HEK293 (cell line): ENCODE measurements around the gene TLE2.

Experiments
- AEBP2 ChIP-seq: fragments of 450-650 bp; formaldehyde crosslinking; IDR thresholded peaks from 2 replicates; pipeline ENCODE4 v1.5.1; 2016; ENCODE audit warnings: missing biosample characterization, missing genetic modification characterization, borderline replicate concordance
- HIC1 ChIP-seq: fragments of 450-650 bp; formaldehyde crosslinking; IDR thresholded peaks from 2 replicates; pipeline ENCODE4 v1.5.1; 2016; ENCODE audit warnings: missing biosample characterization, missing genetic modification characterization
- INSM2 ChIP-seq: fragments of 450-650 bp; formaldehyde crosslinking; IDR thresholded peaks from 2 replicates; pipeline ENCODE4 v1.5.1; 2016; ENCODE audit warnings: missing biosample characterization, missing genetic modification characterization
- KLF8 ChIP-seq: fragments of 450-650 bp; formaldehyde crosslinking; IDR thresholded peaks from 2 replicates; pipeline ENCODE4 v1.5.1; 2016; ENCODE audit warnings: missing biosample characterization, missing genetic modification characterization
- MEIS1 ChIP-seq: sonication (generic); formaldehyde crosslinking; IDR thresholded peaks from 2 replicates; pipeline ENCODE4 v1.8.1; 2022; ENCODE audit warnings: missing genetic modification reagents, mild to moderate bottlenecking, borderline replicate concordance
- MZF1 ChIP-seq: fragments of 450-650 bp; formaldehyde crosslinking; IDR thresholded peaks from 2 replicates; pipeline ENCODE4 v1.5.1; 2017; ENCODE audit warnings: missing biosample characterization, missing genetic modification characterization, borderline replicate concordance
- REPIN1 ChIP-seq: fragments of 450-650 bp; formaldehyde crosslinking; IDR thresholded peaks from 2 replicates; pipeline ENCODE4 v1.5.1; 2017; ENCODE audit warnings: missing biosample characterization, missing genetic modification characterization, low read depth
- SCRT2 ChIP-seq: fragments of 450-650 bp; formaldehyde crosslinking; IDR thresholded peaks from 2 replicates; pipeline ENCODE4 v1.5.1; 2016; ENCODE audit warnings: missing biosample characterization, missing genetic modification characterization
- TCF7L2 ChIP-seq: IDR thresholded peaks from 2 replicates; pipeline ENCODE4 v1.6.1; 2011; ENCODE audit warnings: low read depth, mild to moderate bottlenecking, inconsistent platforms, low read length, moderate library complexity, borderline replicate concordance
- WT1 ChIP-seq: fragments of 450-650 bp; formaldehyde crosslinking; IDR thresholded peaks from 2 replicates; pipeline ENCODE4 v1.5.1; 2016; ENCODE audit warnings: missing biosample characterization, missing genetic modification characterization
- ZBTB1 ChIP-seq: fragments of 450-650 bp; formaldehyde crosslinking; IDR thresholded peaks from 2 replicates; pipeline ENCODE4 v1.5.1; 2016; ENCODE audit warnings: missing biosample characterization, missing genetic modification characterization
- ZBTB10 ChIP-seq: fragments of 450-650 bp; formaldehyde crosslinking; IDR thresholded peaks from 2 replicates; pipeline ENCODE4 v1.5.1; 2016; ENCODE audit warnings: missing biosample characterization, missing genetic modification characterization
- ZBTB8A ChIP-seq: fragments of 450-650 bp; formaldehyde crosslinking; IDR thresholded peaks from 2 replicates; pipeline ENCODE4 v1.5.1; 2016; ENCODE audit warnings: missing biosample characterization, missing genetic modification characterization
- ZEB2 ChIP-seq: fragments of 450-650 bp; formaldehyde crosslinking; IDR thresholded peaks from 2 replicates; pipeline ENCODE4 v1.5.1; 2016; ENCODE audit warnings: missing biosample characterization, missing genetic modification characterization
- ZIC2 ChIP-seq: fragments of 450-650 bp; formaldehyde crosslinking; IDR thresholded peaks from 2 replicates; pipeline ENCODE4 v1.5.1; 2016; ENCODE audit warnings: missing biosample characterization, missing genetic modification characterization
- ZNF221 ChIP-seq: fragments of 450-650 bp; formaldehyde crosslinking; IDR thresholded peaks from 2 replicates; pipeline ENCODE4 v1.5.1; 2017; ENCODE audit warnings: missing biosample characterization, missing genetic modification characterization, borderline replicate concordance
- ZNF335 ChIP-seq: fragments of 450-650 bp; formaldehyde crosslinking; conservative IDR thresholded peaks from 2 replicates; pipeline ENCODE4 v1.5.1; 2016; ENCODE audit warnings: missing biosample characterization, missing genetic modification characterization
- ZNF341 ChIP-seq: fragments of 450-650 bp; formaldehyde crosslinking; IDR thresholded peaks from 2 replicates; pipeline ENCODE4; 2016; ENCODE audit warnings: low read depth, missing biosample characterization, missing genetic modification characterization
- ZNF366 ChIP-seq: fragments of 450-650 bp; formaldehyde crosslinking; conservative IDR thresholded peaks from 2 replicates; pipeline ENCODE4 v1.5.1; 2016; ENCODE audit warnings: missing biosample characterization, missing genetic modification characterization
- ZNF398 ChIP-seq: fragments of 450-650 bp; formaldehyde crosslinking; IDR thresholded peaks from 2 replicates; pipeline ENCODE4 v1.5.1; 2017; ENCODE audit warnings: missing biosample characterization, missing genetic modification characterization
- ZNF561 ChIP-seq: fragments of 450-650 bp; IDR thresholded peaks from 2 replicates; pipeline ENCODE4 v1.5.1; 2018; ENCODE audit warnings: missing biosample characterization, missing genetic modification characterization, borderline replicate concordance
- ZNF629 ChIP-seq: fragments of 450-650 bp; formaldehyde crosslinking; IDR thresholded peaks from 2 replicates; pipeline ENCODE4 v1.5.1; 2017; ENCODE audit warnings: missing biosample characterization, missing genetic modification characterization
- ZNF639 ChIP-seq: fragments of 450-650 bp; formaldehyde crosslinking; IDR thresholded peaks from 2 replicates; pipeline ENCODE4 v1.5.1; 2016; ENCODE audit warnings: missing biosample characterization, missing genetic modification characterization
- ZNF692 ChIP-seq: fragments of 450-650 bp; formaldehyde crosslinking; IDR thresholded peaks from 2 replicates; pipeline ENCODE4 v1.5.1; 2016; ENCODE audit warnings: missing biosample characterization, missing genetic modification characterization
- ZNF701 ChIP-seq: fragments of 450-650 bp; formaldehyde crosslinking; IDR thresholded peaks from 2 replicates; pipeline ENCODE4 v1.5.1; 2016; ENCODE audit warnings: missing biosample characterization, missing genetic modification characterization
- ZXDB ChIP-seq: fragments of 450-650 bp; formaldehyde crosslinking; IDR thresholded peaks from 2 replicates; pipeline ENCODE4 v1.5.1; 2016; ENCODE audit warnings: missing biosample characterization, missing genetic modification characterization

Gene TLE2

GRCh38 chr19:3047496-3048189 is 18.6 kb upstream of the TLE2 start (continued):
- no peak for TF ChIP-seq SCRT2 (tag by site-specific recombination)
- peak; percentile 45; the same call in 1 of the 2 replicates for TF ChIP-seq INSM2
- TF ChIP-seq ZNF639, result peak; percentile 82; the same call in 1 of the 2 replicates
- 0 out of 2 replicates have a peak, but pooled peaks have one; percentile 61 for TF ChIP-seq ZNF561 (tag by site-specific recombination)
- TF ChIP-seq ZBTB8A (tag by site-specific recombination), result peak; percentile 53; the same call in 1 of the 2 replicates
- TF ChIP-seq ZNF341, result peak; percentile 30
- TF ChIP-seq HIC1 (tag by site-specific recombination), result peak; percentile 80; the same call in 1 of the 2 replicates
- no peak for TF ChIP-seq AEBP2 (tag by site-specific recombination)
- TF ChIP-seq TCF7L2, result no peak
- peak; percentile 67 for TF ChIP-seq ZXDB (tag by site-specific recombination)
- TF ChIP-seq MZF1 (tag by site-specific recombination), result peak; percentile 69; the same call in 1 of the 2 replicates
- peak; percentile 96 for TF ChIP-seq REPIN1
- TF ChIP-seq ZNF335, result peak; percentile 81
- peak; percentile 59 for TF ChIP-seq WT1 (tag by site-specific recombination)
- no peak for TF ChIP-seq MEIS1 (CRISPR knock-in tag)
- no peak for TF ChIP-seq ZNF701 (tag by site-specific recombination)
- TF ChIP-seq ZIC2, result peak; percentile 96
- TF ChIP-seq ZNF366 (tag by site-specific recombination), result peak; percentile 74
- peak; percentile 40 for TF ChIP-seq ZNF692 (tag by site-specific recombination)
- peak; percentile 26 for TF ChIP-seq KLF8 (tag by site-specific recombination)
- TF ChIP-seq ZNF221 (tag by site-specific recombination), result no peak
- TF ChIP-seq ZBTB10, result peak; percentile 66
- TF ChIP-seq ZNF398, result no peak
- TF ChIP-seq ZNF629 (tag by site-specific recombination), result peak; percentile 59
- TF ChIP-seq ZEB2 (tag by site-specific recombination), result peak; percentile 91
- TF ChIP-seq ZBTB1 (tag by site-specific recombination), result no peak
